OCI-LY3 (cell line): ENCODE results near the gene ECHS1.

ENCODE experiments used
- EZH2phosphoT487 ChIP-seq: fragments of 200-600 bp; shearing (Covaris generic); IDR thresholded peaks from 2 replicates; pipeline ENCODE4 v1.6.1; 2018; ENCODE audit warnings: antibody characterized with exemption, mixed run types, low read depth
- TF ChIP-seq, protein P1 (sequence below): fragments of 200-600, 300-600 bp; sonication (generic); IDR thresholded peaks from 2 replicates; pipeline ENCODE4 v1.5.1; 2014; ENCODE audit warnings: antibody characterized with exemption, low read length, low read depth

DNA sequence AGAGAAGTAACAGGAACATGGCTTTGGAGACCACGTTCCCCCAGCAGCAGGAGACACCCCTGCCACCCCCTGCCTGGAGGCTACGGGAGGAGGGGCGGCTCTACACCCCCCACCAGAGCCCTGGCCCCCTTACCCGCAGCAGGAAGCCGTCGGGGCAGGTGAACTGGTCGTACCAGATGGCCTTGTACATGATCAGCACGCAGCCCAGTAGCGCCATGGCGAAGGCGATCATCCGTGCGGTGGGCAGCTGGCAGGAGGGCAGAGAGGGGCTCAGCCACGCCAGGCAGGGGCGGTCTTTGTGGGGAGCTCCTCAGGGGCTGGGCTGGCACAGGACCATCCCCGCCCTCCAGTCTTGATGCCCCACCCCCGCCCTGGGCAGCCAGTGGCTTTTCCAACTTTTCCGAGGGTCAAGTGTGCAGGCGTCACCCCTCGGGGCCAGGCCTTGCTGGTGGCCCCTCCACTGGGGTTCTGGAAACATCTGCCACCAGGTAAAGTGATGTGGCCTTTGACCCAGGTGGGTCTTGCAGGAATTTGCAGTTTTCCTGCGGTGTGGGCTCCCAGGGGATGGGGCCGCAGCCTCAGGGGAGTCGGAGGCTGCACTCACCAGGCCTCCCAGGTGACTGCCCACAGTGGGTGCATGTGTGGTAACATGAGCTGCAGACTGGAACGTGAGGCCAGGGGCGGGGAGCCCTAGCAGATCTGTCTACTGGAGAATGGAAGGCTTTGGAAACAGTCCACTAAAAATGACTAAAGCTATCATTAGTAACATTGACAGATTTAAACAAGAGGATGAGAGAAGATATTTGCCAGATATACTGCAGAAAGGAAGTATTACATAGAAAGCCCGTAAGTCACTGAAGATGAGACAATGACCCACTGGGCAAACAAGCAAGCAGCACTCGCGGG lies 46.2 kb downstream of the ECHS1 start:
- TF ChIP-seq, protein P1, sequence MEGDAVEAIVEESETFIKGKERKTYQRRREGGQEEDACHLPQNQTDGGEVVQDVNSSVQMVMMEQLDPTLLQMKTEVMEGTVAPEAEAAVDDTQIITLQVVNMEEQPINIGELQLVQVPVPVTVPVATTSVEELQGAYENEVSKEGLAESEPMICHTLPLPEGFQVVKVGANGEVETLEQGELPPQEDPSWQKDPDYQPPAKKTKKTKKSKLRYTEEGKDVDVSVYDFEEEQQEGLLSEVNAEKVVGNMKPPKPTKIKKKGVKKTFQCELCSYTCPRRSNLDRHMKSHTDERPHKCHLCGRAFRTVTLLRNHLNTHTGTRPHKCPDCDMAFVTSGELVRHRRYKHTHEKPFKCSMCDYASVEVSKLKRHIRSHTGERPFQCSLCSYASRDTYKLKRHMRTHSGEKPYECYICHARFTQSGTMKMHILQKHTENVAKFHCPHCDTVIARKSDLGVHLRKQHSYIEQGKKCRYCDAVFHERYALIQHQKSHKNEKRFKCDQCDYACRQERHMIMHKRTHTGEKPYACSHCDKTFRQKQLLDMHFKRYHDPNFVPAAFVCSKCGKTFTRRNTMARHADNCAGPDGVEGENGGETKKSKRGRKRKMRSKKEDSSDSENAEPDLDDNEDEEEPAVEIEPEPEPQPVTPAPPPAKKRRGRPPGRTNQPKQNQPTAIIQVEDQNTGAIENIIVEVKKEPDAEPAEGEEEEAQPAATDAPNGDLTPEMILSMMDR: no peak
- TF ChIP-seq EZH2phosphoT487: no peak
